Nephron progenitor cell (in vitro differentiated cells): Measurements from ENCODE around the gene AGFG1.
"Not testable (repeated sequence)": the region's sequence is repeated elsewhere in the genome, so short reads cannot be mapped to it uniquely, and the experiment has no call there.

Experiments
- DNase-seq: peaks from one replicate; pipeline ENCODE4 v3.0.0; 2021
- H3K27ac Mint-ChIP-seq: 2 replicates; pipeline ENCODE4 v1.8.0; 2021; ENCODE audit warnings: mild to moderate bottlenecking, moderate library complexity, mixed read lengths
- H3K27me3 Mint-ChIP-seq: 2 replicates; pipeline ENCODE4 v1.8.0; 2021; ENCODE audit warnings: mild to moderate bottlenecking, low read depth, mixed read lengths; ENCODE audit not compliant: poor library complexity
- H3K36me3 Mint-ChIP-seq: 2 replicates; pipeline ENCODE4 v1.8.0; 2021; ENCODE audit warnings: low read depth, mixed read lengths
- H3K4me1 Mint-ChIP-seq: 2 replicates; pipeline ENCODE4 v1.8.0; 2021; ENCODE audit warnings: mixed read lengths
- H3K4me3 Mint-ChIP-seq: 2 replicates; pipeline ENCODE4 v1.8.0; 2021; ENCODE audit warnings: mild to moderate bottlenecking, moderate library complexity, mixed read lengths
- H3K9me3 Mint-ChIP-seq: 2 replicates; pipeline ENCODE4 v1.8.0; 2021; ENCODE audit warnings: mild to moderate bottlenecking, moderate library complexity, mixed read lengths
- CTCF ChIP-seq: fragments of 200-600 bp; sonication (generic); IDR thresholded peaks from 2 replicates; pipeline ENCODE4 v1.5.0; 2021; ENCODE audit warnings: antibody characterized with exemption

Gene AGFG1

DNA sequence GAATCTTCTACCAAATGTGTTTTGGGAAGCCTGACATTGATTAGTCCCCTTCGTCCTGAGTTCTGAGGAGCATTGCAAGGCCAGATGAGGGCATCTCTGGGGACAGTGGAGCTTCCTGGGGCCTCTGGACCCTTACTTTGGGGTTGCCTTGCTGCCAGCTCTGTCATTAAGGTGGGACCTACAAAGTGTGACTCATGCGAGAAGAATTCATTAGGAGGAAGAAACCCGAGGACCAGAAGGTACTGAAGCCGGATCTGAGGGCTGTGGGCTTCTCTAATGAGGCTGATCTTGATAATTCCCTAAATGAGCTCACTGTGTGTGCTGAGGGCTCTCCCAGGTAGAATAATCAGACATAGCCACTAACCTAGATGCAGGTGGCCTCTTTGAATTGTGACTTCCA, 126.0 kb downstream of the AGFG1 start:
- Mint-ChIP-seq H3K4me1 (peaks cover 6% of the 10 kb centered on the region), H3K36me3 (no peaks in the 10 kb centered on the region), H3K9me3 (no peaks in the 10 kb centered on the region), H3K27me3 (no peaks in the 10 kb centered on the region), H3K27ac (no peak overlapping the region), H3K4me3 (no peak overlapping the region)
- TF ChIP-seq CTCF, result no peak
- no peak for DNase-seq

DNA sequence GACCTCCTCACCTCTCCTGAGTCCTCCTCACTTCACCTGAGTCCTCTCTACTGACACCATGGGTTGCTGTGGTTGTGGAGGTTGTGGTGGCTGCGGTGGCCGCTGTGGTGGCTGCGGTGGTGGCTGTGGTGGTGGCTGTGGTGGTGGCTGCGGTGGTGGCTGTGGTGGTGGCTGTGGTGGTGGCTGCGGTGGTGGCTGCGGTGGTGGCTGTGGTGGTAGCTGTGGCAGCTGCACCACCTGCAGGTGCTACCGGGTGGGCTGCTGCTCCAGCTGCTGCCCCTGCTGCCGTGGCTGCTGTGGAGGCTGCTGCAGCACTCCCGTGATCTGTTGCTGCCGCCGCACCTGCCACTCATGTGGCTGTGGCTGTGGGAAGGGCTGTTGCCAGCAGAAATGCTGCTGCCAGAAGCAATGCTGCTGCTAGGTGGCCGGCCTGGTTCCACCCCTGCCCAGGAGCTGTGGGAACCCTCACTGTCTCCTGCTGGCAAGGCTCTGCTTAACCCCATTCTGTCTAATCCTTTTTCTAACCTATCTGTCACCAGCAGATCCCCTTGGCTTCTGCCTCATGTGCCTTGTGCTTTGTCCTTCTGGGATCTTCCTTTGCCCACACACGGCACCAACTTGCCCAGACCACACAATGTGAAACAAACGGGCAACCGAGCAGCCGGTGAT, 127.0 kb downstream of the AGFG1 start, which contains the start of gene SCYGR2:
TSS of gene SCYGR2 (plus strand) at position 59 of the 669 bp plus-strand sequence. CDS start at position 59, 0 bp downstream.
- not testable (repeated sequence) for H3K27me3 Mint-ChIP-seq, H3K36me3 Mint-ChIP-seq, H3K4me3 Mint-ChIP-seq, DNase-seq, H3K9me3 Mint-ChIP-seq, H3K4me1 Mint-ChIP-seq
- H3K27ac Mint-ChIP-seq, result peak within 1 kb of the TSS; percentile 74

- Mint-ChIP-seq H3K27me3 (no peaks in the 10 kb centered on the region), H3K4me3 (no peak overlapping the region), H3K4me1 (peaks cover 6% of the 10 kb centered on the region), H3K36me3 (no peaks in the 10 kb centered on the region), H3K27ac (no peak overlapping the region), H3K9me3 (no peaks in the 10 kb centered on the region)
- no peak for TF ChIP-seq CTCF
- DNase-seq, result no peak
Observed at GRCh38 chr2:227602358-227602757, 130.4 kb downstream of the AGFG1 start.

DNA sequence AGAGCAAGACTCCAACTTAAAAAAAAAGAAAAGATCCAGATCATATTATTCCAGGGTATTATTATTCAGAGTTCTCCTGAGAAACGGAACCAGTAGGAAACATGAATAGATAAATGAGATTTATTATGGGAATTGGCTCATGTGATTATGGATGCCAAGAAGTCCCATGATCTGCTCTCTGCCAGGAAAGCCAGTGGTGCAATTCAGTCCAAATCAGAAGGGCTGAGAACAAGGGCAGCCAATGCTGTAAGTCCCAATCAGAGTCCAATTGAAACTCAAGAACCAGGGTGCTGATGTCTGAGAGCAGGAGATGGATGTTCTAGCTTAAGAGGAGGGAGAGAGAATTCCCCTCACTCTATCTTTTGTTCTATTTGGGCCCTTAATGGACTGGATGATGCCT, 134.5 kb downstream of the AGFG1 start:
- no peak for DNase-seq
- Mint-ChIP-seq H3K4me3 (no peak overlapping the region), H3K4me1 (no peaks in the 10 kb centered on the region), H3K27ac (no peak overlapping the region), H3K36me3 (no peaks in the 10 kb centered on the region), H3K27me3 (no peaks in the 10 kb centered on the region), H3K9me3 (no peaks in the 10 kb centered on the region)
- TF ChIP-seq CTCF, result no peak

GRCh38 chr2:227607941-227608340, 136.0 kb downstream of the AGFG1 start:
- TF ChIP-seq CTCF, result no peak
- Mint-ChIP-seq H3K4me1 (no peaks in the 10 kb centered on the region), H3K36me3 (no peaks in the 10 kb centered on the region), H3K9me3 (no peaks in the 10 kb centered on the region), H3K27me3 (no peaks in the 10 kb centered on the region), H3K4me3 (no peak overlapping the region), H3K27ac (no peak overlapping the region)
- no peak for DNase-seq

GRCh38 chr2:227608561-227609338, 136.8 kb downstream of the AGFG1 start:
- no peak overlapping the region for H3K27ac Mint-ChIP-seq
- DNase-seq, result no peak
- H3K4me3 Mint-ChIP-seq, result no peak overlapping the region
- no peaks in the 10 kb centered on the region for H3K27me3 Mint-ChIP-seq
- no peaks in the 10 kb centered on the region for H3K4me1 Mint-ChIP-seq
- TF ChIP-seq CTCF, result no peak
- H3K36me3 Mint-ChIP-seq, result no peaks in the 10 kb centered on the region
- no peaks in the 10 kb centered on the region for H3K9me3 Mint-ChIP-seq
